ENCODE results near the gene FOXP1.

GRCh38 chr3:71162221-71162620 lies 421.3 kb downstream of the FOXP1 start:
- TF ChIP-seq CTCF (conservative IDR thresholded peaks at IDR 0.05; ENCODE audit: low read depth, low read length): no peak
- TF ChIP-seq EZH2 (IDR thresholded peaks at IDR 0.05; ENCODE audit: borderline replicate concordance, low read depth, low read length, poor library complexity, severe bottlenecking): no peak
